Measurements from ENCODE around the gene ADAMTS8. TPM values are rescaled to one million over a fixed set of nuclear protein-coding genes. Genes with fewer than 3 reads are reported as not detected.

ADAMTS8 gene
- total RNA-seq, 1 experiment from 2014 or later, result not detected

- H3K4me2 ChIP-seq (ENCODE audit: low read length), result no peak overlapping the region
- no peaks in the 10 kb centered on the region for H3K9me2 ChIP-seq (replicated peaks; ENCODE audit: low read length)
- H3F3A ChIP-seq (ENCODE audit: low read length, unreplicated experiment), result no peaks in the 10 kb centered on the region
- ChIA-PET POLR2A (ENCODE audit: unreplicated experiment) (no interaction called here), CTCF (no interaction called here)
- intact Hi-C loops (cut with micrococcal nuclease), result no loop called here
- BruUV-seq (replicated peaks), result no TSS peak
- H3K27me3 ChIP-seq (ENCODE audit: low read length), result no peaks in the 10 kb centered on the region
- H3K9ac ChIP-seq (ENCODE audit: low read length), result no peak overlapping the region
- no peak for ATAC-seq
- H3K36me3 ChIP-seq (ENCODE audit: low read depth, low read length), result peaks cover 37% of the 10 kb centered on the region
- no peaks in the 10 kb centered on the region for H3K79me2 ChIP-seq (ENCODE audit: low read length)
- H3K4me1 ChIP-seq (ENCODE audit: insufficient read depth, low read length), result no peaks in the 10 kb centered on the region
- H2AFZ ChIP-seq (ENCODE audit: low read length), result no peak overlapping the region
- H4K20me1 ChIP-seq (ENCODE audit: low read length), result no peaks in the 10 kb centered on the region
- no peak for DNase-seq
- no peak overlapping the region for H3K27ac ChIP-seq (ENCODE audit: low read length)
- H3K9me3 ChIP-seq (ENCODE audit: low read length), result no peaks in the 10 kb centered on the region
- TF ChIP-seq EZH2 (IDR thresholded peaks at IDR 0.05; ENCODE audit: low read length, unreplicated experiment) (no peak), EZH2phosphoT487 (IDR thresholded peaks at IDR 0.05; ENCODE audit: borderline replicate concordance, low read length) (no peak)
- TF ChIP-seq, protein P1, sequence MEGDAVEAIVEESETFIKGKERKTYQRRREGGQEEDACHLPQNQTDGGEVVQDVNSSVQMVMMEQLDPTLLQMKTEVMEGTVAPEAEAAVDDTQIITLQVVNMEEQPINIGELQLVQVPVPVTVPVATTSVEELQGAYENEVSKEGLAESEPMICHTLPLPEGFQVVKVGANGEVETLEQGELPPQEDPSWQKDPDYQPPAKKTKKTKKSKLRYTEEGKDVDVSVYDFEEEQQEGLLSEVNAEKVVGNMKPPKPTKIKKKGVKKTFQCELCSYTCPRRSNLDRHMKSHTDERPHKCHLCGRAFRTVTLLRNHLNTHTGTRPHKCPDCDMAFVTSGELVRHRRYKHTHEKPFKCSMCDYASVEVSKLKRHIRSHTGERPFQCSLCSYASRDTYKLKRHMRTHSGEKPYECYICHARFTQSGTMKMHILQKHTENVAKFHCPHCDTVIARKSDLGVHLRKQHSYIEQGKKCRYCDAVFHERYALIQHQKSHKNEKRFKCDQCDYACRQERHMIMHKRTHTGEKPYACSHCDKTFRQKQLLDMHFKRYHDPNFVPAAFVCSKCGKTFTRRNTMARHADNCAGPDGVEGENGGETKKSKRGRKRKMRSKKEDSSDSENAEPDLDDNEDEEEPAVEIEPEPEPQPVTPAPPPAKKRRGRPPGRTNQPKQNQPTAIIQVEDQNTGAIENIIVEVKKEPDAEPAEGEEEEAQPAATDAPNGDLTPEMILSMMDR (conservative IDR thresholded peaks at IDR 0.05; ENCODE audit: low read depth, low read length), result no peak
- H3K4me3 ChIP-seq (ENCODE audit: low read length), result no peak overlapping the region
Measured at GRCh38 chr11:130467116-130467900, 38.9 kb upstream of the ADAMTS8 start.

GRCh38 chr11:130465263-130465662, 36.9 kb upstream of the ADAMTS8 start:
- POLR2A ChIA-PET (ENCODE audit: unreplicated experiment), result no interaction called here
- CTCF ChIA-PET, result no interaction called here
- BruUV-seq (replicated peaks), result no TSS peak
- TF ChIP-seq, protein P1 (conservative IDR thresholded peaks at IDR 0.05; ENCODE audit: low read depth, low read length), result no peak
- TF ChIP-seq EZH2 (IDR thresholded peaks at IDR 0.05; ENCODE audit: low read length, unreplicated experiment), result no peak
- no peak for TF ChIP-seq EZH2phosphoT487 (IDR thresholded peaks at IDR 0.05; ENCODE audit: borderline replicate concordance, low read length)
- H4K20me1 ChIP-seq (ENCODE audit: low read length), result no peaks in the 10 kb centered on the region
- no peaks in the 10 kb centered on the region for H3K9me3 ChIP-seq (ENCODE audit: low read length)
- H3F3A ChIP-seq (ENCODE audit: low read length, unreplicated experiment), result no peaks in the 10 kb centered on the region
- H3K4me3 ChIP-seq (ENCODE audit: low read length), result no peak overlapping the region
- H3K9ac ChIP-seq (ENCODE audit: low read length), result no peak overlapping the region
- no peaks in the 10 kb centered on the region; the same call in 1 of the 2 replicates for H3K79me2 ChIP-seq (ENCODE audit: low read length)
- no peaks in the 10 kb centered on the region for H3K27me3 ChIP-seq (ENCODE audit: low read length)
- H3K4me2 ChIP-seq (ENCODE audit: low read length), result no peak overlapping the region
- intact Hi-C loops (cut with micrococcal nuclease), result no loop called here
- DNase-seq (no peak), ATAC-seq (no peak)
- H3K9me2 ChIP-seq (replicated peaks; ENCODE audit: low read length), result no peaks in the 10 kb centered on the region
- H3K4me1 ChIP-seq (ENCODE audit: insufficient read depth, low read length), result no peaks in the 10 kb centered on the region
- H2AFZ ChIP-seq (ENCODE audit: low read length), result no peak overlapping the region
- no peak overlapping the region for H3K27ac ChIP-seq (ENCODE audit: low read length)
- peaks cover 29% of the 10 kb centered on the region for H3K36me3 ChIP-seq (ENCODE audit: low read depth, low read length)

DNA sequence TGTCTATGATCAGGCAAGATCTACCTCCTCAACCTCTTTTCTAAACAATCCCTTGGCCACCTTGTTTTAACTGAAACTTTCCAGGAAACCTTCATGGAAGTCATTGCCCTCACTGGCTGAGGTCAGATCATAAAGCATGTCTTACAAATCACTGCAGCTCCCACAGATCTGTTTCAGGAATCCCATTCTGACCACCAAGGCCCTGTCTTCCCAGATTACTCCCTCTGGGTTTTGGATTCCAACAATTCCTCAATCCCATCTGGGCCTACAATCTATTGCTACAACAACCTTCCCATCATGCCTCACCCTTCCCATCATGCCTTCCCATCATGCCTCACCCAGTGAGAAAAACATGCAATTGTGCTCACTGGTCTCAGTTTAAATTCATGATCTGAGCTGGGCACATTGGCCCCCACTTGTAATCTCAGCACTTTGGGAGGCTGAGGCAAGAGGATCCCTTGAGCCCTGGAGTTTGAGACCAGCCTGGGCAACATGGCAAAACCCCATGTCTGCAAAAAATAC, 35.9 kb upstream of the ADAMTS8 start:
- TF ChIP-seq EZH2phosphoT487 (IDR thresholded peaks at IDR 0.05; ENCODE audit: borderline replicate concordance, low read length) (no peak), EZH2 (IDR thresholded peaks at IDR 0.05; ENCODE audit: low read length, unreplicated experiment) (no peak)
- TF ChIP-seq, protein P1 (conservative IDR thresholded peaks at IDR 0.05; ENCODE audit: low read depth, low read length), result no peak
- H3K36me3 ChIP-seq (ENCODE audit: low read depth, low read length), result peaks cover 33% of the 10 kb centered on the region
- no peaks in the 10 kb centered on the region for H3K27me3 ChIP-seq (ENCODE audit: low read length)
- H3K79me2 ChIP-seq (ENCODE audit: low read length), result peaks cover 7% of the 10 kb centered on the region
- DNase-seq (no peak), ATAC-seq (no peak)
- no peak overlapping the region for H3K4me3 ChIP-seq (ENCODE audit: low read length)
- H3F3A ChIP-seq (ENCODE audit: low read length, unreplicated experiment), result no peaks in the 10 kb centered on the region
- intact Hi-C loops (cut with micrococcal nuclease), result no loop called here
- no peaks in the 10 kb centered on the region for H3K4me1 ChIP-seq (ENCODE audit: insufficient read depth, low read length)
- no peaks in the 10 kb centered on the region for H4K20me1 ChIP-seq (ENCODE audit: low read length)
- ChIA-PET POLR2A (ENCODE audit: unreplicated experiment) (no interaction called here), CTCF (no interaction called here)
- H3K9ac ChIP-seq (ENCODE audit: low read length), result no peak overlapping the region
- H3K9me2 ChIP-seq (replicated peaks; ENCODE audit: low read length), result no peaks in the 10 kb centered on the region
- no peak overlapping the region for H3K4me2 ChIP-seq (ENCODE audit: low read length)
- BruUV-seq (replicated peaks), result no TSS peak
- no peaks in the 10 kb centered on the region for H3K9me3 ChIP-seq (ENCODE audit: low read length)
- H3K27ac ChIP-seq (ENCODE audit: low read length), result no peak overlapping the region
- no peak overlapping the region for H2AFZ ChIP-seq (ENCODE audit: low read length)

Measured in PC-3 (cell line).